ENCODE results near the gene SATB2.

Gene SATB2

GRCh38 chr2:199381531-199381930 is 76.2 kb downstream of the SATB2 start:
- Histone ChIP-seq H3K36me3 (ENCODE audit: insufficient read depth, low read depth, low read length) (no peaks in the 10 kb centered on the region), H3K9ac (ENCODE audit: low read depth, low read length) (no peak overlapping the region), H3K4me1 (ENCODE audit: insufficient read depth, low read length) (no peaks in the 10 kb centered on the region), H3K4me3 (ENCODE audit: low read length) (no peak overlapping the region), H3K9me3 (ENCODE audit: insufficient read depth, low read depth, low read length) (no peaks in the 10 kb centered on the region), H3K27me3 (ENCODE audit: insufficient read depth, low read length) (no peaks in the 10 kb centered on the region), H3K27ac (ENCODE audit: low read length) (no peak overlapping the region)

- H3K4me1 ChIP-seq (ENCODE audit: insufficient read depth, low read length), result no peaks in the 10 kb centered on the region
- no peaks in the 10 kb centered on the region for H3K9me3 ChIP-seq (ENCODE audit: insufficient read depth, low read depth, low read length)
- no peak overlapping the region for H3K9ac ChIP-seq (ENCODE audit: low read depth, low read length)
- no peaks in the 10 kb centered on the region for H3K36me3 ChIP-seq (ENCODE audit: insufficient read depth, low read depth, low read length)
- no peak overlapping the region for H3K27ac ChIP-seq (ENCODE audit: low read length)
- H3K4me3 ChIP-seq (ENCODE audit: low read length), result no peak overlapping the region
- no peaks in the 10 kb centered on the region for H3K27me3 ChIP-seq (ENCODE audit: insufficient read depth, low read length)
These were observed 78.6 kb downstream of the SATB2 start for GRCh38 chr2:199378948-199379650.

GRCh38 chr2:199370150-199370780 is 87.5 kb downstream of the SATB2 start:
- Histone ChIP-seq H3K9ac (ENCODE audit: low read depth, low read length) (no peak overlapping the region), H3K36me3 (ENCODE audit: insufficient read depth, low read depth, low read length) (no peaks in the 10 kb centered on the region), H3K27ac (ENCODE audit: low read length) (no peak overlapping the region), H3K9me3 (ENCODE audit: insufficient read depth, low read depth, low read length) (no peaks in the 10 kb centered on the region), H3K4me3 (ENCODE audit: low read length) (no peak overlapping the region), H3K4me1 (ENCODE audit: insufficient read depth, low read length) (no peaks in the 10 kb centered on the region; the same call in 1 of the 2 replicates), H3K27me3 (ENCODE audit: insufficient read depth, low read length) (no peaks in the 10 kb centered on the region)

- H3K4me1 ChIP-seq (ENCODE audit: insufficient read depth, low read length), result no peaks in the 10 kb centered on the region; the same call in 1 of the 2 replicates
These were observed 91.3 kb downstream of the SATB2 start for GRCh38 chr2:199366406-199366805.

GRCh38 chr2:199364153-199364552 is 93.6 kb downstream of the SATB2 start:
- Histone ChIP-seq H3K4me3 (ENCODE audit: low read length) (no peak overlapping the region), H3K27me3 (ENCODE audit: insufficient read depth, low read length) (no peaks in the 10 kb centered on the region), H3K9ac (ENCODE audit: low read depth, low read length) (no peak overlapping the region), H3K27ac (ENCODE audit: low read length) (no peak overlapping the region), H3K4me1 (ENCODE audit: insufficient read depth, low read length) (no peaks in the 10 kb centered on the region), H3K36me3 (ENCODE audit: insufficient read depth, low read depth, low read length) (no peaks in the 10 kb centered on the region), H3K9me3 (ENCODE audit: insufficient read depth, low read depth, low read length) (no peaks in the 10 kb centered on the region)

More at GRCh38 chr2:199366406-199366805, 91.3 kb downstream of the SATB2 start:
- Histone ChIP-seq H3K4me3 (ENCODE audit: low read length) (no peak overlapping the region), H3K27me3 (ENCODE audit: insufficient read depth, low read length) (no peaks in the 10 kb centered on the region), H3K27ac (ENCODE audit: low read length) (no peak overlapping the region), H3K9me3 (ENCODE audit: insufficient read depth, low read depth, low read length) (no peaks in the 10 kb centered on the region), H3K9ac (ENCODE audit: low read depth, low read length) (no peak overlapping the region), H3K36me3 (ENCODE audit: insufficient read depth, low read depth, low read length) (no peaks in the 10 kb centered on the region)

- no peaks in the 10 kb centered on the region for H3K9me3 ChIP-seq (ENCODE audit: insufficient read depth, low read depth, low read length)
- H3K27me3 ChIP-seq (ENCODE audit: insufficient read depth, low read length), result no peaks in the 10 kb centered on the region
- H3K36me3 ChIP-seq (ENCODE audit: insufficient read depth, low read depth, low read length), result no peaks in the 10 kb centered on the region
- H3K4me3 ChIP-seq (ENCODE audit: low read length), result no peak overlapping the region
- no peak overlapping the region for H3K9ac ChIP-seq (ENCODE audit: low read depth, low read length)
- H3K27ac ChIP-seq (ENCODE audit: low read length), result no peak overlapping the region
- H3K4me1 ChIP-seq (ENCODE audit: insufficient read depth, low read length), result no peaks in the 10 kb centered on the region; the same call in 1 of the 2 replicates
These were observed 101.3 kb downstream of the SATB2 start for GRCh38 chr2:199356412-199356811.

GRCh38 chr2:199348871-199349270 is 108.9 kb downstream of the SATB2 start:
- Histone ChIP-seq H3K9ac (ENCODE audit: low read depth, low read length) (no peak overlapping the region), H3K36me3 (ENCODE audit: insufficient read depth, low read depth, low read length) (no peaks in the 10 kb centered on the region), H3K4me1 (ENCODE audit: insufficient read depth, low read length) (no peaks in the 10 kb centered on the region), H3K9me3 (ENCODE audit: insufficient read depth, low read depth, low read length) (no peaks in the 10 kb centered on the region), H3K27ac (ENCODE audit: low read length) (no peak overlapping the region), H3K4me3 (ENCODE audit: low read length) (no peak overlapping the region), H3K27me3 (ENCODE audit: insufficient read depth, low read length) (no peaks in the 10 kb centered on the region)

GRCh38 chr2:199344012-199344411 is 113.7 kb downstream of the SATB2 start:
- Histone ChIP-seq H3K9ac (ENCODE audit: low read depth, low read length) (no peak overlapping the region), H3K4me1 (ENCODE audit: insufficient read depth, low read length) (no peaks in the 10 kb centered on the region), H3K27me3 (ENCODE audit: insufficient read depth, low read length) (no peaks in the 10 kb centered on the region), H3K4me3 (ENCODE audit: low read length) (no peak overlapping the region), H3K9me3 (ENCODE audit: insufficient read depth, low read depth, low read length) (no peaks in the 10 kb centered on the region), H3K36me3 (ENCODE audit: insufficient read depth, low read depth, low read length) (no peaks in the 10 kb centered on the region), H3K27ac (ENCODE audit: low read length) (no peak overlapping the region)

- no peaks in the 10 kb centered on the region for H3K27me3 ChIP-seq (ENCODE audit: insufficient read depth, low read length)
- no peak overlapping the region for H3K4me3 ChIP-seq (ENCODE audit: low read length)
- no peaks in the 10 kb centered on the region for H3K4me1 ChIP-seq (ENCODE audit: insufficient read depth, low read length)
- no peak overlapping the region for H3K9ac ChIP-seq (ENCODE audit: low read depth, low read length)
- H3K36me3 ChIP-seq (ENCODE audit: insufficient read depth, low read depth, low read length), result no peaks in the 10 kb centered on the region
- H3K9me3 ChIP-seq (ENCODE audit: insufficient read depth, low read depth, low read length), result no peaks in the 10 kb centered on the region
- no peak overlapping the region for H3K27ac ChIP-seq (ENCODE audit: low read length)
These were observed 115.4 kb downstream of the SATB2 start for GRCh38 chr2:199342334-199342733.

GRCh38 chr2:199341123-199341522 is 116.6 kb downstream of the SATB2 start:
- Histone ChIP-seq H3K9me3 (ENCODE audit: insufficient read depth, low read depth, low read length) (no peaks in the 10 kb centered on the region), H3K27ac (ENCODE audit: low read length) (no peak overlapping the region), H3K27me3 (ENCODE audit: insufficient read depth, low read length) (no peaks in the 10 kb centered on the region), H3K9ac (ENCODE audit: low read depth, low read length) (no peak overlapping the region), H3K4me3 (ENCODE audit: low read length) (no peak overlapping the region), H3K4me1 (ENCODE audit: insufficient read depth, low read length) (no peaks in the 10 kb centered on the region), H3K36me3 (ENCODE audit: insufficient read depth, low read depth, low read length) (no peaks in the 10 kb centered on the region)

GRCh38 chr2:199339891-199340605 is 117.7 kb downstream of the SATB2 start:
- no peak overlapping the region for H3K27ac ChIP-seq (ENCODE audit: low read length)
- H3K9ac ChIP-seq (ENCODE audit: low read depth, low read length), result no peak overlapping the region

GRCh38 chr2:199336546-199336945 is 121.2 kb downstream of the SATB2 start:
- Histone ChIP-seq H3K4me3 (ENCODE audit: low read length) (no peak overlapping the region), H3K4me1 (ENCODE audit: insufficient read depth, low read length) (no peaks in the 10 kb centered on the region), H3K9me3 (ENCODE audit: insufficient read depth, low read depth, low read length) (no peaks in the 10 kb centered on the region), H3K9ac (ENCODE audit: low read depth, low read length) (no peak overlapping the region), H3K27ac (ENCODE audit: low read length) (no peak overlapping the region), H3K36me3 (ENCODE audit: insufficient read depth, low read depth, low read length) (no peaks in the 10 kb centered on the region), H3K27me3 (ENCODE audit: insufficient read depth, low read length) (no peaks in the 10 kb centered on the region)

More at GRCh38 chr2:199339891-199340605, 117.7 kb downstream of the SATB2 start:
- Histone ChIP-seq H3K4me3 (ENCODE audit: low read length) (no peak overlapping the region), H3K4me1 (ENCODE audit: insufficient read depth, low read length) (no peaks in the 10 kb centered on the region), H3K36me3 (ENCODE audit: insufficient read depth, low read depth, low read length) (no peaks in the 10 kb centered on the region), H3K27me3 (ENCODE audit: insufficient read depth, low read length) (no peaks in the 10 kb centered on the region), H3K9me3 (ENCODE audit: insufficient read depth, low read depth, low read length) (no peaks in the 10 kb centered on the region)
